ENCODE measurements around the gene LCN1. TPM values are rescaled to one million over a fixed set of nuclear protein-coding genes. Genes with fewer than 3 reads are reported as not detected.

The LCN1 gene
- total RNA-seq, 2 experiments from 2014 or later, result not detected

GRCh38 chr9:135480071-135480939 lies 40.9 kb upstream of the LCN1 start:
- DNase-seq (ENCODE audit: low spot score), result no peak
- TF ChIP-seq EZH2phosphoT487 (IDR thresholded peaks at IDR 0.05; ENCODE audit: borderline replicate concordance, low read depth, low read length) (no peak), CTCF (conservative IDR thresholded peaks at IDR 0.05; ENCODE audit: low read length) (no peak)
- Histone ChIP-seq H3K79me2 (ENCODE audit: insufficient read depth, low read depth, low read length) (no peaks in the 10 kb centered on the region), H3K36me3 (ENCODE audit: insufficient read depth, low read length) (no peaks in the 10 kb centered on the region), H3K9me3 (ENCODE audit: low read length) (no peaks in the 10 kb centered on the region), H3K9me2 (ENCODE audit: insufficient read depth, low read length) (no peaks in the 10 kb centered on the region), H4K20me1 (ENCODE audit: insufficient read depth, low read length) (no peaks in the 10 kb centered on the region), H3K27ac (ENCODE audit: low read depth, low read length, poor library complexity, severe bottlenecking) (no peak overlapping the region), H3K4me2 (ENCODE audit: low read length) (peak overlapping the region; percentile 28; the same call in 1 of the 2 replicates), H3K4me1 (ENCODE audit: insufficient read depth, low read length, poor library complexity, severe bottlenecking) (no peaks in the 10 kb centered on the region), H3K4me3 (ENCODE audit: low read depth, low read length, poor library complexity, severe bottlenecking) (peak overlapping the region; percentile 48), H2AFZ (ENCODE audit: low read length) (no peak overlapping the region)
- intact Hi-C loops (cut with micrococcal nuclease; ENCODE audit: unreplicated experiment), result no loop called here
- CTCF ChIA-PET (ENCODE audit: unreplicated experiment), result no interaction called here
- POLR2A ChIA-PET, result no interaction called here
- no TSS peak for BruUV-seq (replicated peaks)

GRCh38 chr9:135480940-135481310 lies 40.3 kb upstream of the LCN1 start:
- peak overlapping the region; percentile 28; the same call in 1 of the 2 replicates for H3K4me2 ChIP-seq (ENCODE audit: low read length)
- no peaks in the 10 kb centered on the region for H3K4me1 ChIP-seq (ENCODE audit: insufficient read depth, low read length, poor library complexity, severe bottlenecking)
- DNase-seq (ENCODE audit: low spot score), result no peak
- ChIA-PET POLR2A (no interaction called here), CTCF (ENCODE audit: unreplicated experiment) (no interaction called here)
- H3K79me2 ChIP-seq (ENCODE audit: insufficient read depth, low read depth, low read length), result no peaks in the 10 kb centered on the region
- H4K20me1 ChIP-seq (ENCODE audit: insufficient read depth, low read length), result no peaks in the 10 kb centered on the region
- H2AFZ ChIP-seq (ENCODE audit: low read length), result no peak overlapping the region
- no TSS peak for BruUV-seq (replicated peaks)
- no peaks in the 10 kb centered on the region for H3K9me2 ChIP-seq (ENCODE audit: insufficient read depth, low read length)
- H3K9me3 ChIP-seq (ENCODE audit: low read length), result no peaks in the 10 kb centered on the region
- intact Hi-C loops (cut with micrococcal nuclease; ENCODE audit: unreplicated experiment), result no loop called here
- H3K36me3 ChIP-seq (ENCODE audit: insufficient read depth, low read length), result no peaks in the 10 kb centered on the region
- TF ChIP-seq EZH2phosphoT487 (IDR thresholded peaks at IDR 0.05; ENCODE audit: borderline replicate concordance, low read depth, low read length) (no peak), CTCF (conservative IDR thresholded peaks at IDR 0.05; ENCODE audit: low read length) (no peak)
- H3K27ac ChIP-seq (ENCODE audit: low read depth, low read length, poor library complexity, severe bottlenecking), result no peak overlapping the region
- H3K4me3 ChIP-seq (ENCODE audit: low read depth, low read length, poor library complexity, severe bottlenecking), result peak overlapping the region; percentile 48
